Measurements from ENCODE around the gene SH3BGRL2.

DNA sequence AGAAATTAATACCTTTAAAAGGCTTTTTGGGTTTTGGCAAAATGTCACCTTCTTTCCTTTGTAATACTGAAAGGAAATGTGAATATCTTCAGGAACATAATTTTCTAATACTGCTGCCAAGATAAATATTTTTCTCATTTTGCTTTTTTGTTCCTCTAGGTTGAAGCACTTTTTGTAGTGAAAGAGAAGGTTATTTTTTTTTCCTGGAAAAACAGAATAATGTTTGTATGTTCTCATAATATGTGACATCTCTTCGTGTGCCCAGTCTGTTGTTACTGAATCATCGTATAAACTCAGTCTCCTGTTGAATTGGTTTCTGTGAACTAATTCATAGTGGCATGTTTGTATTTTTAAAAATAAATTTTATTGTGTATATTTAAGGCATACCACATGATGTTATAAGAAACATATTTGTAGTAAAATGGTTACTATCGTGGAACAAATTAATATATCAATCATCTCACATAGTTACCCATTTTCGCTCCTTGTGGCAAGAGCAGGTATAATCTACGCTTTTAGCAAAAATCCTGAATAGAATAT is 74.4 kb downstream of the SH3BGRL2 start:
- TF ChIP-seq YY1 (IDR thresholded peaks at IDR 0.05; ENCODE audit: insufficient read depth, insufficient read length) (no peak), ZNF274 (IDR thresholded peaks at IDR 0.05; ENCODE audit: low read depth, low read length) (no peak)

All from NT2/D1 (cell line).